Neural cell (in vitro differentiated cells): ENCODE measurements around the gene GRIA3.

Source experiments
- MXI1 ChIP-seq: fragments of 450-650 bp; conservative IDR thresholded peaks from 2 replicates; pipeline ENCODE4 v1.6.1; 2014; ENCODE audit warnings: antibody characterized with exemption, mild to moderate bottlenecking; ENCODE audit not compliant: poor library complexity, severe bottlenecking
- POLR2AphosphoS5 ChIP-seq: IDR thresholded peaks from 2 replicates; pipeline ENCODE4 v1.6.1; 2012
- RAD21 ChIP-seq: fragments of 450-650 bp; conservative IDR thresholded peaks from 2 replicates; pipeline ENCODE4 v1.6.1; 2014; ENCODE audit warnings: antibody characterized with exemption, mild to moderate bottlenecking, moderate library complexity
- SMC3 ChIP-seq: fragments of 450-650 bp; conservative IDR thresholded peaks from 2 replicates; pipeline ENCODE4 v1.6.1; 2014; ENCODE audit warnings: antibody characterized with exemption, mild to moderate bottlenecking, moderate library complexity; ENCODE audit not compliant: poor library complexity

- TF ChIP-seq MXI1 (no peak), SMC3 (no peak), POLR2AphosphoS5 (no peak), RAD21 (no peak)
These were observed 302.2 kb downstream of the GRIA3 start for GRCh38 chrX:123486297-123486696.
